HG03060 (cell line): ENCODE results near the gene EIPR1.
A peak's percentile ranks its signal among the peaks of the same experiment; 100 is the strongest.

Experiments
- ATAC-seq: cut with Tn5 transposase; IDR thresholded peaks from one replicate; pipeline ENCODE4 v1.9.1; 2021; ENCODE audit warnings: low read depth, moderate number of reproducible peaks; ENCODE audit not compliant: unreplicated experiment

Gene EIPR1

DNA sequence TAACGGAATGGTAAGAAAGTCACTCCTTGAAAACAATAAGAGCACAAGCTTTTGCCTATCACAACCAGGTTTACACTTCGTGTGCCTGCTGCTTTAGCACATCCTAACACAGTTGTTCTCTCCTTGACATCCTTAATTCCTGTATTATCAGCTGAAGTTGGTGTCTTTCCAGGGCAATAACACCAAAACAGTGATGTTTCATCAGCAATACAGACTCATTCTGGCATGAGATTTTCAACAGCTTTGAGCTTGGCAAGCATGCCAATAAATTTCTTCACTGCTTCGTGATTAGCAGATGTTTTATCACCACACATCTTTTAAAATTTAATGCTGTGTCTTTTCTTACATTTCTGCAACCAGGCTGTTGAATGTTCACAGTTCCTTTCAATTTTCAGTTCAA is 148.4 kb downstream of the EIPR1 start:
- no peak for ATAC-seq

DNA sequence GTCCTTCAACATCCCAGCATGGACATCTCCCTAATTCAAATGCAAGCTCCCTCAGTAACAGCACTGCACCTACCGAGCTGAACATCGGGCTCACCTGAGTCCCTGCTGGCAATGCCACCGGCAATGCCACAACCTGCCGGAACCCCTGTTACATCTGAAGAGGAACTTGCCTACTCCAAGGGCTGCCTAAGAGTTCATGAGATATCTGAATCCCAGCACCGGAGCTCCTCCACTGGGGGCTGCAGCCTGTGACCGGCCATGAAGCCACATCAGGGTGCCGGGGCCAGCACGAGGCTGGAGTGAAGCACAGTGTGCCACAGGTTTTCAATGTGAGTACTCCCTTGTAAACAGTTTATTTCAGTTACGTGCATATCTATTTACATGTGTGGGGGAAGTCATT is 152.9 kb downstream of the EIPR1 start:
- no peak for ATAC-seq

DNA sequence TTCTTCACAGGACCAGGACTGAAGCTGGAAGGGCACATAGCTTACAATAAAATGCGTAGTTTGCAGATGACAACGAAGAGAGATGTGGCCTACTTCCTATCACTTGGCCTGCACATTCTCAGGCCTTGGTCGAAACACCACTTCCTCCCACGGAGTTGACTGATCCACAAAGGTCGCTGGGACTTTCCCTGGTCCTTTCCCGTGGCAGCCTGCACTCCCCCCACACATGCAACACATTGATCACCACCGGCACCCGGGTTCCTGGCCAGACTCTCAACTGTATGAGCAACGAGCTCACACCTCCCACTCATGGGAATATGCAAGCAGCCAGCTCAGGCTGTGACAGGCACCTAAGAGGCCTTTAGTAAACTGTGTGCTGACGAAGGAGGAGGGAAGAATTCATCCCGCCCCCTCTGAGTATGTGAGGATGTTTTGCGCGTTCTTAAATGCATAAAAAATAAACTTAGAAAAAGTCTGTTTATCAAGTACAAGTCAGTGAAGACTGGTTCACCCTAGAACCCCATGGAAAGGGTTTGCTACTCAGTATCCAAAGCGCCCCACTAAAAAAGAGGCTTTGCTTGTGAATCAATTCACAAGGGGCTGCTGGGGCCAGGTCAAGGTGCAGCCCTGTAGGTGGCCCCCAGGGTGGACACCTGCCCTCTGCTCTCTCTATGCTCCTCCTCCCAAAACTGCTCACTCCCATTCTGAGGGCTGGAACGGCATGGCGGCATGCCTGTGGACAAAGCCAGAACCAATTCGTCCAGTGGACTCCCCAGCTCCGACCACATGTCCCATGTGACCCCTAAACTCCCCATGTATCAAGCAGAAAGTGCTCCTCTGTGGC is 154.3 kb downstream of the EIPR1 start:
- ATAC-seq = peak; percentile 94

DNA sequence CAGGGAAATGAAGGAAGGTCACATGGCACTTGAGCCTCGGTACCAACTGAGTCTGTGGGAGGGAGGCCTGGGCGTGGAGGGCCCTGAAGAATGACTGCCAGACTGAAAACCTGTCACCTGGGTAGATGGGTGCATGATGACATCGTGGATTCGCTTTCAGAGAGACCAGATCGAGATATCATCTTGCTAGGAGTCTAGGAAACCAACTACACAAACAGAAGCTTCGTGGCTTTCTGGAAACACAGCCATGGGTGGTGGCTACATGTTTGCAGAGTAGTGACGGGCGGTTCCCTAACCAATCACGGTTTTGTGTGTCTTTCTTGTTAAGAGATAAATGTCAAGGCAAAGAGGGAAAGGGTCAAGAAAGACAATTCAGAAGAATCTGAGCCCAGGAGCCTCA is 155.0 kb downstream of the EIPR1 start:
- peak; percentile 21 for ATAC-seq

DNA sequence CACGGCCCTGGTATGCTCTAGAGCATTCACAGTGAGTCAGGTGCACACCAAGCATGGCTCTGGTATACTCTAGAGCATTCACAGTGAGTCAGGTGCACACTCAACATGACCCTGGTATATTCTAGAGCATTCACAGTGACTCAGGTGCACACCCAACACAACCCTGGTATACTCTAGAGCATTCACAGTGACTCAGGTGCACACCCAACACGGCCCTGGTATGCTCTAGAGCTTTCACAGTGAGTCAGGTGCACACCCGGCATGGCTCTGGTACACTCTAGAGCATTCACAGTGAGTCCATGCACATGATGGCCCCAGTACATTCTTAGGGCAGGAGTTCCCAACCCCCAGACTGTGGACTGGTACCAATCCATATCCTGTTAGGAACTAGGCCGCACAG is 158.1 kb downstream of the EIPR1 start:
- ATAC-seq = no peak

DNA sequence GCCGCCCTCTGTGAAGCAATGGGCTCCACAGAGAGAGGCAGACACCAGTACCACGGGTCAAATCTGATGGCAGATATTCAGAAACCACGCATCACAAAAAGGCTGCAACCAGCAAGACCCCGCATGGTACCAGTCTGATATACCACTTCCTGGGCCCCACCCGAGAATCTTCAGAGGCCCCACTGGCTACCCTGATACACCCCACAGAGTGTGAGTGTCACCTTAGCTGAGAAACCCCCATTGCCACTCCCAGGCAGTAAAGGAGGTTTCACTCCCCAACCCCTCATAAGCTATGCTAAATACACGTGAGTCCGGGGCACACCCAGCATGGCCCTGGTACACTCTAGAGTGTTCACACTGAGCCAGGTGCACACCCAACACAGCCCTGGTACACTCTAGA is 160.0 kb downstream of the EIPR1 start:
- ATAC-seq = no peak

DNA sequence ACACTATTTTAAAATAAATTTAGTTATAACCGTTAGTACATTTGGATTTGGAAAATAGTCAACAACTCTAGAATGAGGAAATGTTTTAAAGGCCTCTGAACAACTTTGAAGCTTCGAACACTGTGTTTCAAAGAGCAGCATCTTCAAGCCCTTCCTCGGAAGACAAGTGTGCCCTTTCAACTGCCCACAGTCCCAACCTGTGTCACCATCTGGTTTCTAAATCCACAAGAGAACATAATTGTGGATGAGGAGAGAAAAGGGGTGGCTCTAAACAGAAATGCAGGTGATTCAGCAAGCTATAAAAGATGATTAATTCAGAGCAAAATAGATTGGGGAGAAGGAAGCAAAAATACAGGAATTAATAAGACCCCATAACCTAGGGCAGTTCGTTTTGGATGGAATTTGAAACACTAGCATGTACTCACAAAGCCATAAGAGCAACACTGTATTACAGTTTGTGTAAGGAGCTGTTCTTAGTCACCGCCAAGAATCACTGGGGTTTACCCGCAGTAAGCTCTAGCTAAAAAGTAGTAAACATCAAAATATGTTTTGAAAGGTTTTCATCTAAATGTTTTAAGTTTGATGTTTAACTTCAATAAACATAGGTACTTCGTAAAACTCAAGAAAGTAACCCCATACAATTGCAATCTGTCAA is 160.7 kb downstream of the EIPR1 start:
- no peak for ATAC-seq

DNA sequence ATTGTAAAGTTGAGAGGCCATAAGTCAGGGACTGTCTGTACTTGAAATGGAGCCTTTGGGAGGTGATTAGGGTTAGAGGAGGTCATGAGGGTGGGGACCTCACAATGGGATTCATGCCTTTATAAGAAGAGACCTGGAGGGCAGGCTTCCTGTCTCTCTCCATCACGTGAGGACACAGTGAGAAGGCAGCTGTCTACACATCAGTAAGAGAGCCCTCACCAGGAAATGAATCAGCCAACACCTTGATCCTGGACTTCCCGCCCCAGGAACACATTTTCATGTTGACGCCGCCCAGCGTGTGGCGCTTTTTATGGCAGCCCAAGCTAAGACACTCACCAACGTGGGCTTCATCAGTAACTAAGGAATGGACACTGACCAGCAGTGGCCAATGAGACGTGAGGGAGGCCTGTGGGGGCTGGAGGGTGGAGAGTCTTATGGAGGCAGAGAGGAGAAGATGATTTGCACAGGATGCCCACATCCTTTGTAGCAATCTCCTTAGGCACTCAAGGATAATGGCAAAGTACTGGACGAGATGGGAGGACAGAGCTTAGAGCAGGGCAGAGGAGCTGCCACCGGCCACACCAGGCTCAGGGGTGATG is 162.7 kb downstream of the EIPR1 start:
- ATAC-seq = no peak

DNA sequence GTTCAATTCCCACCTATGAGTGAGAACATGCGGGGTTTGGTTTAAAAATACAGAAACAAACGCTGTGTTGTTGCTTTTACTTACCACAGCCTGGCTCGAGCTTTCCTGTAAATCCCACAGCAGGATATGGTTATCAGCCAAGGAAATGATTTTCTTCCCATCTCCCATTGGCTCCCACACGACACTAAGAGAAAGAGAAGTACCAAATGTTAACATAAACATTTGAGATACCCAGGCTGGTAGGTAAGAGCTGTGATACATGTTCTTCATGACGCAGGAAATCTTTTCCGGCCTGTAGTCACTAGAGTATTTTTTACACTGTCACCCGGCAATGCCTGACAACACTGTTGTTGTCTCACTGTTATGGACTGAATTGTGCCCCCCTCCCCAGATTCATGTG is 163.6 kb downstream of the EIPR1 start:
- no peak for ATAC-seq

DNA sequence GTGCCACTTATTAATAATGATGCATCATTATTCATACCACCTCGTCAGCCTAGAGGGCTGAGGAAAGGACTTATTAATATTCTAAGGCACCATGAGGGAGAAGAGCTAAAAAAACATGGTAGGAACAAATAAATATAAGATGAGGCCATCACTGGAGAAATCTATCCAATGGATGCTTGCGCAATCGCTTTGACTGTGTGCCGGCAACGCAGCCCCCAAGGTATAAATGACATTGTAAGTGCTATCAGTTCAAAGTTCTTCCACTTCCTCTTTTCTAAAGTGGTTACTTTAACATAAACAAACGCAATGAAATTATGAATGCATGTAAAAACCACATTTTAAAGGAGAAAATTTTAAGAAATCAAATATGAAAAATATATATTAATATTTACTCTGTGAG is 164.6 kb downstream of the EIPR1 start:
- ATAC-seq = no peak

DNA sequence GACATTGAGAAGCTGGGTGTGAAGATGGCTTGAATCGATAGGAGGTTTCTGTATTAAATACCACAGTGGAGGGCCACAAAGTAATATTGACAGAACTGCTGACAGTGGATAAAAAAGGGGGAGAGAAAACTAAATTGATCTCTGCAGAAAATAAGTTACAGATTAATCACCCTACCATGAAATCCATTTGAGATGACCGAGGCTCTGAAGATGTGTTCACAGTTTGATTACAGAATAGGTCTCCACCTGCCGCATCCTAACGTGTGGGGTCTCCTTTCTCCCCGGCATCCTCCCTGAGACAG is 165.6 kb downstream of the EIPR1 start:
- ATAC-seq = no peak

DNA sequence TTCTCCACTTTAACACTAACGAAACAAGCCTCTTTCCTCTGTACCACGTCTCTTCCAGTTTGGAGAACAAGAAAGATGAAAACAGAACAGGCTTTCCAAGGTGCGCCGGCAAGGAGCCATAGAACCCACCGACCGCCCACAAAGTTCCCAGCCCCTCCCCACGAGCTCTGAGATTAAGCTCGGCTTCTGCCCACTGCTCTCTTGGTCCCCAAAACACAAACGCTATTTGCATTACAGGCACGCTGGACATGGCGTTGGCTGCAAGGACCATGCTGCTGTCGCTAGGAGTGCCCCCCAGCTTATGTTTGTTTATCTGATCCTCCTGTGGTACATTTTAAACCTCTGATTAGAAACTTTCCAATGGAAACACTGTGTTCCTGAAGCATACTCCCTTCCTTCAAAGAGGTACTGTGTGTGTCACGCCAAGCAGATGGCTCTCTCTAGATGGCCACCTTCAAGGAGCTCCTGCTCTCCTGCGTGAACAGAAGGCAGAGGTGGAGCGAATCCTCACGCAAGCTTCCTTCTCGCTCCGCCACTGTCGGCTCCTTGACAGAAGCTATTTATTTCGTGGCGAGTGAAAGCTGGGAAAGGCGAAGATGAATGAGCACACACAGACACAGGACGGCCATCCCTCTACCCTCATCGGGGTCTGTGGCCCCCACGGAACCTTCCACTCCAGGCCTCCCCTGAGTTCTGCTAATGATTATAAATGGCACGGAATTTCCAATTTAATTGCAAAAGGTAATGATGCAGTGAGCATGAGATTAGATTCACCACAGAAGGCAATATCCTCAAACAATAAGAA is 166.2 kb downstream of the EIPR1 start:
- ATAC-seq = no peak

DNA sequence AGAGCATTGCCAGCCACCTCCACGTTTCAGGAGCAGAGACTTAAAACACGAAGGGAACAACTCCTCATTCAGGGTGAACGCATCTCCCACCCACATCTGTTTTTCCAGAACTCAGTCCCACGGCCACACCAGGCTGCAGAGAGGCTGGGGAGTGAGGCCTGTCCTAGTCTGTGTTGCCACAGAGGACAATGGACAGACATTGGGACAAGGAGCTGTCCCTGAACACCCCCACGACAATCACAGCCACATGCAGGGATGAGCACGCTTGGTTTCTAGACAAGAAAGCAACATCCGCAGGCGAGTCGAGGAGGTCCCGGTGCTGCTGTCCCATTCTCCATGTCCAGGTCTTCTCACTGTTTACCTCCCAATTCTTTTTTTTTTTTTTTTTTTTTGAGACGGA is 167.4 kb downstream of the EIPR1 start:
- no peak for ATAC-seq

DNA sequence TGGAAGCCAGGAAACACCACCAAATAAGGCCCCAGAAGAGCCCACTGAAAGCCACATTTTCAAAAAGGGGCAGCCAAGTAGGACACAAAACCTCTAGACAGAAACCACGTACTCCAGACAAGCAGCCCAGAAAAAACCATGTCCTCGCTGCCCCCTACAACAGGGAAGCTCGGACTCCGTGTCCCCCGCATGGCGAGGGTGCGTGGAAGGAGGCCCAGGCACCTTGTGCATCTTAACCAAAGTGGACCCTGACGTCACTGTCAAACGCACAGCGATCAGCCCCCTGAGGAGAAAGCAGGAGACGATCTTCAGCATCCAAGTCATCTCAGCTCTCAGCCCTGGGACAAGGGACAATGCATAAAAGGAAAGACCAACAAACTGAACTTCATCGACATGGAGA is 168.4 kb downstream of the EIPR1 start:
- ATAC-seq = no peak

DNA sequence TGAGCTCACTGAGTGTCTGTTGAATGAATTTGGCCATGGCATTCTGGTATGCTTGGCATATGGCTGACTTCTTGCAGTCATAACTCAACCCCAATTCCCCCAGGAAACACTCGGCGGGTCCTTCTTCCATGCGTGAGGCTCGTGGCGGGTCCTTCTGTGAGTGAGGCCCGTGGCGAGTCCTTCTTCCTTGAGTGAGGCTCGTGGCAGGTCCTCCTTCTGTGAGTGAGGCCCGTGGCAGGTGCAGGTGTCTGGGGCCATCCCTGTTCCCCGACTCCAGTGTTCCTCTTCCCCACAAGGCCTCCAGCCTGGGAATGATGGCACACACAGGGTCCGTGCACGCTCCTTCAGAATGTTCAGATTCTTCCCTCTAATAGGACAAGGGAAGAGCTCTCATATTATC is 169.0 kb downstream of the EIPR1 start:
- ATAC-seq = no peak

DNA sequence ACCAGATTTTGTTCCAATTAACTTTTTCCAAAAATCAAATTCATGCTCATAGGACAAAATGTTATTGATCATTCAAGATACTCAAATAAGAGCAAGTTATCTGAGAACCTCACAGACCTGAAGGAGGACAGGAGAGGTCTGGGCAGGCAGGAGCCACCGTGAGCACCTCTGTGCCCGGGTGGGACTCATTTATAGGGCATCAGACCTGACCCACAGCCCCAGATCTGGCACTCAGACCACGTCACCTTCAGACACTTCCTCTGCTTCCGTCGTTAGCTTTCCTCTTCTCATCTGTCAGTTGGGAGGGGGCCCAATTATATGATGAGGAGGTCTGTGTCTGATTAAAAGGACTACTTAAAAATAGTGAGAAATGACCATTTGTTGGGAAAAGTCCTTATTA is 169.4 kb downstream of the EIPR1 start:
- no peak for ATAC-seq

DNA sequence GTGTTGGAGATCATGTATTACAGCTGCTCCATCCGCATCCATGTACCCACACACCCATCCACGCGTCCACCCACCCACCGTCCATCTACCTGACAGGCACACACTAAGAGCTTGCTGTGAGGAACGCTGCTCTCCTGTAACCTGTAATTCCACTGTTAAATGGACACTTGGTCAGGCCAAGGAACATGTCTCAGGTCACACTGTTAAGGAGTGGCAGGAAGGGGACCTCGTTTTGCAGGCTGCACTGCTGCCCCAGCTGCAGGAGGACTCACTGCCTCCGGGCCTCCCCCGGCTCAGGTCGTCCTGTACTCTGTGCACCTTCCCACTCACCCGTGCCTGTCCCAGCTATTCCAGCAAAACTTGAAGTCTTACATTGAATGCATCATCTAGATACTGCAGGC is 170.5 kb downstream of the EIPR1 start:
- ATAC-seq = no peak

DNA sequence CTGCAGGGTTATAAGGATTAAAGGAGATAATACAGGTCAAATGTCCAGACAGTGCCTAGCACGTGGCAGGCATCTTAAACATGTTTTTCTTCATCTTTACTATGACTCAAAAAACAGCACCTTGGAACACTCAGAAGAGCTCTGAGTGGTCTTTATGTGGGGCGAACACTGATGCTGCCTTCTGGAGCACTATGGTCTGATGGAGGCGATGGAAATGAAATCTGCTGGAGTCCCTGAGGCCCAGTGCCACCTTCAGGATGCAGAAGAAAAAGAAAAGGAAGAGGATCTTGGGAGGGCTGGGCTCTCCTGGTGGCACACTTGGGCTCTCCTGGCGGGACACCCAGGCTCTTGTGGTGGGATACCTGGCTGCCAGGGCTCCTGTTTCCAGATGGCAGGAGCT is 171.8 kb downstream of the EIPR1 start:
- no peak for ATAC-seq

DNA sequence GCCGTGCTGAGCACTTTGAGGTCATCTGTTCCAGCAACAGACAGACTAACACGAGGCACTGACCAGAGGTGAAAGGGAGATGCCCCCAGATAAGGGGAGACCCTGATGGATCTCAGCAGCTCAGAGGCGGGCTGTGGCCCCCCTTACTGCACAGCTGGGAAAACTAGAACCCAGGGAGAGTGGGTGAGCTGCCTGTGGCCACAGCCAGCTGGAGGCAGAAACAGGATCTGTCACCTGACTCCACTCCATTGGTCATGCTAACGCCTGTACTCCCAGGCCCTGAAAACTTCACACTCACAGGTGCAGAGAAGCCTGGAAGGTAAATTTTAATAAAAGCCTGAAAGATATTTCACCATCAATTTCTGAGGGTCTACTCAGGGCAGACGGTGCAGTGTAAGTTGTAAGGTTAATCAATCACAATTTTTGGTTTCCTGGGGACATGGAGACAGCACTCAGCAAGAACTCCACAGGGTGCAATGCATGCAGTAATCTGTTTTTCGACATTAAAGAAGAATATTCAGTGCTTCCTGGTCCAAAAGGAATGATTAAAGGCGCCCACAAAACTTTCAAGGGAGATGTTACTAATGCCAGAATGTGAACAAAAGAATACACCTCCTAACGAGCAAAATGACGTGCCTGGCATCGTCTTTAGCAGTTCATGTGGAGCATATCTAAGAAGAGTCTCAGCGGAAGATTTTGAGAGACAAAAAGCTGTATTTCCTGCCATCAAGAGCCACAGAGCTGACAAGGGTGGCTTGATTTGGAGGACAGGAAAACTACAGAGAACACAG is 173.4 kb downstream of the EIPR1 start:
- no peak for ATAC-seq

DNA sequence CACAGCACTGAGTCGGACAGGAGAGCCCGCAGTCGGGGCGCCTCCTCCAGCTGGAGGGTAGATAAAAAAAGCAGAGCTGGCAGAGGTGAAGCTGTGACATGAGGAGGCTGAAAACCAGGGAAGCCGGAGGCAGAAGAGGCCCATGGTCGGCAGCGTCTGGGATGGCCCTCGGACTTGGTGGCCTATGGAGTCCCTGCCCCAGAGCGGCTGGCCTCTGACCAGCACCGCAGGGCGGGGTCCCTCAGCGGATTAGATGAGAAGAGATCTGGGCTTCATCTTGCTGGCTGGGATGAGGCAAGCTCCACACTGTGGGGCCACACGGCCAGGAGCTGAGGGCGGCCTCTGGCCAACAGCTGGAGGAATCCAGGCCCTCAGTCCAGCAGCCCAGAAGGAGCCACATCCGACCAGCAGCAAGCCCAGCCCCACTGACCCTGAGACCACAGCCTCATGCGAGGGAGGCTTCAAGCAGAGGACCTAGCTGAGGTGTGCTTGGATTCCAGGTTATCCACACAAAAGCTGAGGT is 174.1 kb downstream of the EIPR1 start:
- no peak for ATAC-seq
